ENCODE data around the gene JPH4.
"Not testable (repeated sequence)": the region's sequence is repeated elsewhere in the genome, so short reads cannot be mapped to it uniquely, and the experiment has no call there.

The JPH4 gene

GRCh38 chr14:23544511-23545447 lies 33.8 kb downstream of the JPH4 start:
- no peak for DNase-seq

DNA sequence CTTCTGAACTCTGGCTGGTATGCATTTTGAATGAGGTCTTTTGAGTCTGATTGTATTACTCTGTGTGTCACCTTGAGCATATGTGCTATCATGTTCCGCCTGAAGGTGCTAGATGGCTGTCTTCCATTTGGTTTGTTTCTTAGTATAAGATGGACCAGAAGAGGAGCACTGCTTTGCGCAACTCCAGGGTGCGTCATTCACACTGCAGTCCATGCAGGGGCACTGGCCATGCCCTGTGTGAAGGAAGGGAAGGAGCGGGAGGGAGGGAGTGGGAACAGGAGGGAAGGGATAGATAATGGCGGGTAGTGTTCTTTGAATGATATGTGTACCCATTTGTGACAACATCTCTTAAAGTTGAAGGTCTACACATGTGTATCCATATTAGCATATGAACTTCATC lies 35.2 kb downstream of the JPH4 start:
- DNase-seq = no peak

- DNase-seq = no peak
Measured at GRCh38 chr14:23542261-23542660, 36.3 kb downstream of the JPH4 start.

GRCh38 chr14:23540141-23540469 lies 38.5 kb downstream of the JPH4 start:
- no peak for DNase-seq

- DNase-seq = peak in 1 of 2 experiments; percentile 23
Measured at GRCh38 chr14:23539248-23540140, 39.1 kb downstream of the JPH4 start.

DNA sequence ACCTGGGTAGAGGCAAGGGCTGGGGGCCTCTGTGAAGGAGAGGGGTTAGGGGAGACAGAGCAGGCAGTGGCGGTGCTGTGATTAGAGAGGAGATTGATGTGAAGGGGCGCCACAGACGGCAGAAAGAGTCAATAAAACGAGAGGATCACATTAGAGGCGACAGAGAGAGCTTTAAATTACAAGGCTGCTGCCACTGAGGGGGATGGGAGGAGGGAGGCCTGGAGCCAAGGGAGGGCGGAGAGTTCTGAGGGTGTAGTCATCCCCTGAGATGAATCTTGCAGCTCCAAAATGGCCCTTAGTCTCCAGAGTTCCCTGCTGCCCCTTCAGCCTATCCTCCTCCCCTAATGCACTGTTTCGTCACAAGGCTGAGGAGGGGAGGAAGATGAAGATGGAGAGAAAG lies 39.8 kb downstream of the JPH4 start:
- no peak for DNase-seq

GRCh38 chr14:23538050-23538718 lies 40.4 kb downstream of the JPH4 start:
- DNase-seq = no peak

DNA sequence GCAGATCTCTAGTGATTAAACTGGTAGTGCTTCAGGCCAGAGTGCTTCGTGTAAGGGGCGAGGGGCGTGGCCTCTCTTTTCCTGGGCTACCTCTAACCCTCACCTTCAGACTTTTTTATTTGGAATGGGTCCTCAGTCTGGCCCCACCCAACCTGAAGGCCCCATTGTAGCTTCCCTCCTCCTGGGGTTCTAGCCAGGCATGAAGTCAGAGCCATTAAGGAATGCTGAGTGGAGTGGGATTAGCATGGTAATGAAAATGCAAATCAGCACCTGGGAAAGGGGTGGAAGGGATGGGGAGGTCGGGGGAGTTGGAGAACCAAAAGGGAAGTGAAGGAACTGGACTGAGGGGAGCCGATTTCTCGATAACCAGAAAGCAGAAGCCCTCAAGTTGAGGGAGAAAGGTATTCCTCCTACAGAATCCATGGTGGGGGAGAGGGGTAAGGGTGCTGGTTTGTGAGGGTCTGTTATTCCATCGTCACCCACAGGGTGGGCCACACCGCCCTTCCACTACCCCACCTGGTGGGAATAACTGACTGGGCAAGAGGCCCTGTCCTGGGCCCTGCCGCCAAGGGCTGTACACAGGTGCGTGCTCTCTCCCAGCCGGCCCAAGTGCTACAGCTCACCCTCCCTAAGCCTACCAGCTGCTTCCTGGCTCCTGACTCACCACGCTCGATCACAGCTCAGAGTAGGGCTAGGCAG lies 41.1 kb downstream of the JPH4 start:
- no peak for DNase-seq

- not testable (repeated sequence) for DNase-seq
Measured at GRCh38 chr14:23536906-23537305, 41.7 kb downstream of the JPH4 start.

GRCh38 chr14:23536494-23536893 lies 42.1 kb downstream of the JPH4 start:
- no peak for DNase-seq

- DNase-seq = no peak
Measured at GRCh38 chr14:23535943-23536342, 42.6 kb downstream of the JPH4 start.

DNA sequence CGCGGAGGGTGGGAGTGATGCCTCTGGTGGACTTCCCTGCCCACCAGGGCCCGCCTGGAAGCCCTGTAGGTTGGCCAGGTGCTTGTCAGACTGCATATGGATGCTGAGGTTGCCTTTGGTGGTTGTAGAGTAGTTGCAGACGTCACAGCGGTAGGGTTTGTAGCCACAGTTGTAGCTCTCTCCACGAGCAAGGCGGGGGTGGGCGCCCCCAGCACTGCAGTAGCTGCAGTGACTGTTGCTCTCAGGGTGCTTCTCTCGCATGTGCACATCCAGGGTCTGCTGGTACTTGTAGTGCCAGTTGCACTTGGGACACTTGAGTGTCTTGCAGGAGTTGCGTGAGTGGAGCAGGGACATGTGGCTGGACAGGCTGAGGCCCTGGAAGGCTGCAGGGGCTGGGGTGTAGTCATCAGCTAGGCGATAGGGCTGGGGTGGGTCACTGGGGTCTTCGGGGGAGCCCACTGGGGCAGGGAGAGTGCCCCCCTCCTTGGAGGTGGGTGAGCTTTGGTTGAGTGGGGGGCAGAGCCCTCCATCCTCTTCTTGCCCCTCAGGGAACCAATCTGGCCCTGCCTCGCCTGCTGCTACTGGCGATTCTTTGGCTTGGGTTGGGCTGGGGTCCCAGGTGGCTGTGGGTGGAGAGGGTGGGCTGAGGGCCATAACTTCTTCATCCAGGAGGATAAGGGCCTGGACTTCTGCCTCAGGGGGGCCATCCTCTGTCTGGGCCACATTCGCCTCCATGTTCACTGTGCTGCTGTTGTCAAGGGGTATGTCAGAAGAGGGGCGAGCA lies 44.7 kb downstream of the JPH4 start:
- DNase-seq = no peak

DNA sequence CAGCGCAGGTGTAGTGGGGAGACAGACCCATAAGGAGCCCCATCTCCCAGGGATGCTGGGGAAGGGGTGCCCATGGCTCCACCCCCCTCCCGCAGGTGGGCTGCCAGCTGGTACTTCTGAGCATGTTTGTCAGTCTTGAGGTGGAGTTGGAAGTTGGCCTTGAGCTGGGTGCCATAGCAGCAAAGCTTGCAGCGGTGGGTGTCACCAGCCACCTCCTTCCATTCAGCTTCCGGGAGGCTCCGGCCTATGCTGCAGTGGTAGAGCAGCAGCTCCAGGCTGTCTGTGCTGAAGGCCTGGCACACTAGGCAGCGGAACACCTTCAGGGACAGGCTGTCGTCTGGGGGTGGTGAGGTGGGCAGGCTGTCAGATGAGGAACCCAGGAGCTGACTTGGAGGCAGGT lies 45.9 kb downstream of the JPH4 start:
- DNase-seq = no peak

- DNase-seq = no peak
Measured at GRCh38 chr14:23531391-23531790, 47.2 kb downstream of the JPH4 start.

DNA sequence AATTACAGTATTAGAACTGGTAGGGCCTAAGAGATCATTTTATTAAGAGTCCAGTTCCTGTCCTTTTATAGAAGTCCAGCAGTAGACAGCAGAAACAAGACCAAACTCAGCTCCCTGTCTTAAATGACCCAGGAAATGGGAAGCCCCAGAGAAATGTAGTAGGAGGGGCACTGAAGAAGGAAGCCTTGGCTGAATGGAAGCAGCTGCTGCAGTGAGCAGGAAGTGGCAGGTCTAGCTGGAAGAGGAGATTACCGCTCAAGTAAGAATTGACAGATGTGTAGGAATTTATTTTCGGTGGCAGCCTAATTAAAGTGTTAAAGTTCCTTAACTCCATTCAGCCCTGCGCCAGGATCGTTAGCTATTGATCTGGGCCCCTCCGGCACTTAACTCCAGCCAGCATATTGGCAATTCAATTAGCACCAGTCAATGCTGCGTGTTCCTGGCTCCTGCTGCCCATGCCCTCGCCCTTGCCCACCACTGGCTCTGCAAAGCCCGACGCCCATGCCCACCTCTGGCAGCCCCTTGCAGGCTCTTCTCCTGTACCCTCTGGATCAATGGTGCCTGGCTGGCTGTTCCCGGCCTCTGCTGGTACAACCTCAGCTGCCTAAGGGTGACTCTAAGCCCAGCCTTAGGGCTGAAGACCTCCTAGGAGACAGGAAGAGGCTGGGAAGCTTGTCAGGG lies 48.1 kb downstream of the JPH4 start:
- no peak for DNase-seq

DNA sequence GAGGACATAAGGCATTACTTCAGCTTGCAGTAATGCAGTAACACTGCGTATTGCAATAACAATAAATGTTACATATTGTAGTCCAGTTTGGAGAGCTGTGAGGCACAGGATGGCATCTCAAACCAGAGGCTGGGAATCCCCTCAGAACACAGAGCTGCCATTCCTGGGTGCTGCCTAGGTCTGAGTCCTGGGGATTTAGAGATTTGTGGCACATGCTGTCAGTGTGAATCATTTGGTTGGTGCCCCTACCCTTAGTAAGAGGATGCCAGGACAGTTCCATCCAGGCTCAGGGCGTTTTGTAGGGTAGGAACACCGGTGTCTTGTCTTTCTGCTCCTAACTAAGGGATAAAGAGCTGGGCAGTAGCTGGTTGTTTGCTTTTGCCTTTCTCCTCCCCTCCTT lies 49.6 kb downstream of the JPH4 start:
- DNase-seq = no peak

- DNase-seq = no peak
Measured at GRCh38 chr14:23528555-23528954, 50.0 kb downstream of the JPH4 start.

GRCh38 chr14:23525611-23526010 lies 53.0 kb downstream of the JPH4 start:
- DNase-seq = no peak

DNA sequence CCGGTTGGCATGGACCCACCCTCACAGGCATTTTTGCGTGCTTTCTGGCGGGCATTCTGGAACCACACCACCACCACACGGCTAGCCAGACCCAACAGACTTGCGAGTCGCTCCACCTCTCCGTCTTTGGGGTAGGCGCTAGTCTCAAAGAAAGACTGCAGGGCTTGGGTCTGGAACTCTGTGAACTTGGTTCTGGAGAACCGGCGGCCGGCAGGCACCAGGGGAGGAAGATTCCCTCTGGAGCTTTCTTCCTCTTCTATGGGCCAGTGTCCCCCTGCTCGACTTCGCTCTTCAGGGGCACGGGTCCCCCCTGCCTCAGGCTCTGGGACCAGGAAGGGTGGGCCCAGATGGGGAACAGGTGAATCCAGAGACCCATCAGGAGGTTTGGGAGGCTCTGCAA lies 53.6 kb downstream of the JPH4 start:
- no peak for DNase-seq

GRCh38 chr14:23523229-23524016 lies 55.2 kb downstream of the JPH4 start:
- no peak for DNase-seq
